SU-DHL-6 (cell line): ENCODE measurements around the gene RASGRP4.

ENCODE experiments used
- H2AFZ ChIP-seq: fragments of 200-600 bp; sonication (generic); 2 replicates; pipeline ENCODE4 v1.6.1; 2014; ENCODE audit warnings: low read depth, mild to moderate bottlenecking, moderate library complexity, mixed read lengths, antibody characterized with exemption, low read length; ENCODE audit not compliant: severe bottlenecking
- H3F3A ChIP-seq: fragments of 200-600 bp; shearing (Covaris generic); 2 replicates; pipeline ENCODE4 v1.6.0; 2016; ENCODE audit warnings: antibody characterized with exemption, mild to moderate bottlenecking; ENCODE audit not compliant: insufficient read depth
- H3K27ac ChIP-seq: fragments of 200-600 bp; sonication (generic); 2 replicates; pipeline ENCODE4 v1.5.1; 2016; ENCODE audit warnings: low read depth, mild to moderate bottlenecking, low read length, moderate library complexity, mixed read lengths
- H3K27me3 ChIP-seq: fragments of 200-600 bp; sonication (generic), shearing (Covaris generic); 2 replicates; pipeline ENCODE4 v1.6.0; 2014; ENCODE audit warnings: mild to moderate bottlenecking, low read length
- H3K36me3 ChIP-seq: fragments of 200-600 bp; sonication (generic); 2 replicates; pipeline ENCODE4 v1.6.1; 2014; ENCODE audit warnings: mild to moderate bottlenecking, low read length, mixed read lengths
- H3K4me2 ChIP-seq: fragments of 300-600, 200-600 bp; shearing (Covaris generic), sonication (generic); 2 replicates; pipeline ENCODE4 v1.6.0; 2014; ENCODE audit warnings: low read length, low read depth, mild to moderate bottlenecking; ENCODE audit not compliant: poor library complexity, severe bottlenecking
- H3K4me3 ChIP-seq: fragments of 200-600 bp; sonication (generic); 2 replicates; pipeline ENCODE4 v1.5.1; 2014; ENCODE audit warnings: antibody characterized with exemption, low read length, mild to moderate bottlenecking, mixed read lengths; ENCODE audit not compliant: insufficient read depth, poor library complexity, severe bottlenecking
- H3K79me2 ChIP-seq: fragments of 200-600 bp; sonication (generic); 2 replicates; pipeline ENCODE4 v1.6.1; 2014; ENCODE audit warnings: mild to moderate bottlenecking, low read length, moderate library complexity; ENCODE audit not compliant: insufficient read depth
- H3K9ac ChIP-seq: fragments of 200-600 bp; sonication (generic); 2 replicates; pipeline ENCODE4 v1.7.0; 2014; ENCODE audit warnings: mild to moderate bottlenecking, low read length
- H3K9me2 ChIP-seq: fragments of 200-600 bp; sonication (generic); replicated peaks from 2 replicates; pipeline ENCODE4 v1.6.1; 2014; ENCODE audit warnings: low read length; ENCODE audit not compliant: insufficient read depth
- H3K9me3 ChIP-seq: fragments of 200-600 bp; sonication (generic); 2 replicates; pipeline ENCODE4 v1.6.1; 2014; ENCODE audit warnings: low read length, mixed read lengths; ENCODE audit not compliant: insufficient read depth
- H4K20me1 ChIP-seq: fragments of 200-600 bp; sonication (generic); 2 replicates; pipeline ENCODE4 v1.6.1; 2014; ENCODE audit warnings: low read depth, mild to moderate bottlenecking, antibody characterized with exemption, low read length, moderate library complexity, mixed read lengths
- CTCF ChIP-seq: fragments of 200-600 bp; sonication (generic); IDR thresholded peaks from one replicate; pipeline ENCODE4 v1.5.1; 2017; ENCODE audit warnings: antibody characterized with exemption, mild to moderate bottlenecking, low read length, moderate library complexity; ENCODE audit not compliant: insufficient read depth, poor library complexity, severe bottlenecking
- EZH2phosphoT487 ChIP-seq: fragments of 200-600 bp; sonication (generic), shearing (Covaris generic); conservative IDR thresholded peaks from 2 replicates; pipeline ENCODE4 v1.6.1; 2018; ENCODE audit warnings: mild to moderate bottlenecking, antibody characterized with exemption, low read length, moderate library complexity, mixed read lengths

The RASGRP4 gene

DNA sequence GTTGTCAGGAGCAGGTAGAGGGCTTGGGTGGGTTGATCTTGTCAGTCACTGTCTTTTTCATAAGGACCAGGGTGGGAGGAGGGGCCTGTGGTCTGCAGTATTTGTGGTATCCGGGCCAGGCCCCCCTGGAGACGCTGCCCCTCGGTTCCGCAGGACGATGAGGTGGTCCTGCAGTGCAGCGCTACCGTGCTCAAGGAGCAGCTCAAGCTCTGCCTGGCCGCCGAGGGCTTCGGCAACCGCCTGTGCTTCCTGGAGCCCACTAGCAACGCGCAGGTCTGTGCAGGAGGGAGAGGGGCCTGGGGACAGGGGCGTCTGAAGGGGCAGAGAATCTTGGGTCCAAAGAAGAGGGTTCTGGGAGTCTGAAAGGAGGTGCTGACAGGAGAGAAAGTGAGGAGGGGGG lies 14.6 kb upstream of the RASGRP4 start:
- H3F3A ChIP-seq: no peaks in the 10 kb centered on the region
- no peak for TF ChIP-seq EZH2phosphoT487
- no peak for TF ChIP-seq CTCF
- no peak overlapping the region for H3K4me2 ChIP-seq
- no peak overlapping the region for H3K9ac ChIP-seq
- H3K27ac ChIP-seq: no peak overlapping the region
- no peaks in the 10 kb centered on the region for H3K36me3 ChIP-seq
- H4K20me1 ChIP-seq: no peaks in the 10 kb centered on the region
- H3K4me3 ChIP-seq: no peak overlapping the region
- H3K9me3 ChIP-seq: no peaks in the 10 kb centered on the region
- no peaks in the 10 kb centered on the region for H3K79me2 ChIP-seq
- H3K9me2 ChIP-seq: no peaks in the 10 kb centered on the region
- H3K27me3 ChIP-seq: no peaks in the 10 kb centered on the region; the same call in 1 of the 2 replicates
- no peak overlapping the region for H2AFZ ChIP-seq

GRCh38 chr19:38437917-38438316 lies 11.9 kb upstream of the RASGRP4 start:
- Histone ChIP-seq H4K20me1 (no peaks in the 10 kb centered on the region), H3K4me2 (no peak overlapping the region), H3K36me3 (no peaks in the 10 kb centered on the region), H3K27ac (no peak overlapping the region), H3K9me2 (no peaks in the 10 kb centered on the region), H3K27me3 (no peaks in the 10 kb centered on the region), H2AFZ (no peak overlapping the region), H3K9me3 (no peaks in the 10 kb centered on the region), H3F3A (no peaks in the 10 kb centered on the region), H3K4me3 (no peak overlapping the region), H3K9ac (no peak overlapping the region), H3K79me2 (no peaks in the 10 kb centered on the region)
- TF ChIP-seq EZH2phosphoT487 (no peak), CTCF (no peak)

- no peak overlapping the region for H3K4me3 ChIP-seq
- no peaks in the 10 kb centered on the region for H3K27me3 ChIP-seq
- no peak for TF ChIP-seq CTCF
- no peak for TF ChIP-seq EZH2phosphoT487
Measured at GRCh38 chr19:38437295-38437694, 11.3 kb upstream of the RASGRP4 start.

More at GRCh38 chr19:38437295-38437694, 11.3 kb upstream of the RASGRP4 start:
- Histone ChIP-seq H3F3A (no peaks in the 10 kb centered on the region), H3K9me2 (no peaks in the 10 kb centered on the region), H3K36me3 (no peaks in the 10 kb centered on the region), H3K4me2 (no peak overlapping the region), H4K20me1 (no peaks in the 10 kb centered on the region), H3K9ac (no peak overlapping the region), H3K9me3 (no peaks in the 10 kb centered on the region), H3K27ac (no peak overlapping the region), H3K79me2 (no peaks in the 10 kb centered on the region), H2AFZ (no peak overlapping the region)
